Measurements from ENCODE around the gene KYAT1. TPM values are rescaled to one million over a fixed set of nuclear protein-coding genes. Genes with fewer than 3 reads are reported as not detected.
"Not testable (repeated sequence)": the region's sequence is repeated elsewhere in the genome, so short reads cannot be mapped to it uniquely, and the experiment has no call there.

KYAT1 gene
- total RNA-seq, 1 experiment from 2014 or later: 7.8 TPM

- no TSS peak for BruUV-seq (replicated peaks)
- ChIA-PET CTCF (no interaction called here), POLR2A (no interaction called here)
- no peak overlapping the region for H3K4me3 Mint-ChIP-seq (ENCODE audit: unreplicated experiment)
- intact Hi-C loops (cut with micrococcal nuclease; ENCODE audit: unreplicated experiment): no loop called here
- no peak for DNase-seq
- no peaks in the 10 kb centered on the region for H3K27me3 Mint-ChIP-seq (ENCODE audit: insufficient read depth, unreplicated experiment)
- Histone ChIP-seq H3K4me1 (no peaks in the 10 kb centered on the region), H3K36me3 (ENCODE audit: control insufficient read depth, insufficient read depth, low read length) (no peaks in the 10 kb centered on the region; the same call in 1 of the 2 replicates), H3K4me3 (ENCODE audit: low read depth, low read length) (no peak overlapping the region), H3K27me3 (replicated peaks; ENCODE audit: control insufficient read depth, insufficient read depth, low read length) (no peaks in the 10 kb centered on the region), H3K9me3 (no peaks in the 10 kb centered on the region)
- H3K27ac Mint-ChIP-seq (ENCODE audit: unreplicated experiment): no peak overlapping the region
- TF ChIP-seq CTCF (IDR thresholded peaks at IDR 0.05; ENCODE audit: insufficient read depth in 1 of 2, low read depth in 1 of 2, low read length in 1 of 2, severe bottlenecking in 1 of 2, unreplicated experiment in 1 of 2): no peak
- H3K36me3 Mint-ChIP-seq (ENCODE audit: insufficient read depth, unreplicated experiment): peaks cover 27% of the 10 kb centered on the region
- H3K4me1 Mint-ChIP-seq (ENCODE audit: low read depth, unreplicated experiment): no peaks in the 10 kb centered on the region
- no peaks in the 10 kb centered on the region for H3K9me3 Mint-ChIP-seq (ENCODE audit: unreplicated experiment)
Observed at GRCh38 chr9:128802482-128802881, 79.3 kb downstream of the KYAT1 start.

DNA sequence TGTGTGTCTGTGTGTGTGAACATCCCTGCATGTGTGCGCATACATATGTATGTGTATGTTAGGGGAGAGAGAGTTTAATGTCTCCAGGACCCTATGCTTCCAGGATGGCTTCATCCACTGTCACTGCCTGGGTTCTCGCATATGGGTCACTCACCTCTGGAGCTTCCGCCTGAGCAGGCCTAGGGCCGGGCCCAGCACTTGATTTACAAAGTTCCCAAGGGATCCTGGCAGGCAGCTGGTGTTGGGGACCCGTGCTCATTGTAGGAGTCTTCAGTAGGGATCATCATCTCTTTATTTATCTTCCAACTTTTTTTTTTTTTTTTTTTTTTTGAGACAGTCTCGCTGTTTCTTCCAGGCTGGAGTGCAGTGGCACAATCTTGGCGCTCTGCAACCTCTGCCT is 81.7 kb downstream of the KYAT1 start:
- intact Hi-C loops (cut with micrococcal nuclease; ENCODE audit: unreplicated experiment): no loop called here
- Mint-ChIP-seq H3K4me1 (ENCODE audit: low read depth, unreplicated experiment) (no peaks in the 10 kb centered on the region), H3K27ac (ENCODE audit: unreplicated experiment) (no peak overlapping the region), H3K9me3 (ENCODE audit: unreplicated experiment) (no peaks in the 10 kb centered on the region), H3K36me3 (ENCODE audit: insufficient read depth, unreplicated experiment) (peaks cover 26% of the 10 kb centered on the region), H3K4me3 (ENCODE audit: unreplicated experiment) (no peak overlapping the region), H3K27me3 (ENCODE audit: insufficient read depth, unreplicated experiment) (no peaks in the 10 kb centered on the region)
- ChIA-PET POLR2A (no interaction called here), CTCF (no interaction called here)
- H3K9me3 ChIP-seq: no peaks in the 10 kb centered on the region
- no peaks in the 10 kb centered on the region for H3K4me1 ChIP-seq
- no peak overlapping the region for H3K4me3 ChIP-seq (ENCODE audit: low read depth, low read length)
- no peak for TF ChIP-seq CTCF (IDR thresholded peaks at IDR 0.05; ENCODE audit: insufficient read depth in 1 of 2, low read depth in 1 of 2, low read length in 1 of 2, severe bottlenecking in 1 of 2, unreplicated experiment in 1 of 2)
- H3K36me3 ChIP-seq (ENCODE audit: control insufficient read depth, insufficient read depth, low read length): no peaks in the 10 kb centered on the region
- no peaks in the 10 kb centered on the region for H3K27me3 ChIP-seq (replicated peaks; ENCODE audit: control insufficient read depth, insufficient read depth, low read length)
- no peak for DNase-seq
- BruUV-seq (replicated peaks): no TSS peak

- no peaks in the 10 kb centered on the region for H3K36me3 ChIP-seq (ENCODE audit: control insufficient read depth, insufficient read depth, low read length)
- DNase-seq: no peak
- ChIA-PET CTCF (interaction anchor here (1.2 kb wide), 1 partner anchor 19 kb away, joined by 3 read pairs; the partner anchor contains the start of gene ENDOG), POLR2A (no interaction called here)
- TF ChIP-seq CTCF (IDR thresholded peaks at IDR 0.05; ENCODE audit: insufficient read depth in 1 of 2, low read depth in 1 of 2, low read length in 1 of 2, severe bottlenecking in 1 of 2, unreplicated experiment in 1 of 2): no peak
- Mint-ChIP-seq H3K36me3 (ENCODE audit: insufficient read depth, unreplicated experiment) (peaks cover 29% of the 10 kb centered on the region), H3K27ac (ENCODE audit: unreplicated experiment) (no peak overlapping the region), H3K9me3 (ENCODE audit: unreplicated experiment) (no peaks in the 10 kb centered on the region), H3K4me3 (ENCODE audit: unreplicated experiment) (no peak overlapping the region), H3K27me3 (ENCODE audit: insufficient read depth, unreplicated experiment) (no peaks in the 10 kb centered on the region), H3K4me1 (ENCODE audit: low read depth, unreplicated experiment) (peaks cover 2% of the 10 kb centered on the region)
- BruUV-seq (replicated peaks): no TSS peak
- H3K4me1 ChIP-seq: no peaks in the 10 kb centered on the region
- no peak overlapping the region for H3K4me3 ChIP-seq (ENCODE audit: low read depth, low read length)
- intact Hi-C loops (cut with micrococcal nuclease; ENCODE audit: unreplicated experiment): no loop called here
- no peaks in the 10 kb centered on the region for H3K9me3 ChIP-seq
- no peaks in the 10 kb centered on the region for H3K27me3 ChIP-seq (replicated peaks; ENCODE audit: control insufficient read depth, insufficient read depth, low read length)
Observed at GRCh38 chr9:128798896-128799295, 82.9 kb downstream of the KYAT1 start.

- H3K4me3 Mint-ChIP-seq (ENCODE audit: unreplicated experiment); H3K27me3 ChIP-seq (replicated peaks; ENCODE audit: control insufficient read depth, insufficient read depth, low read length); H3K9me3 Mint-ChIP-seq (ENCODE audit: unreplicated experiment); H3K27me3 Mint-ChIP-seq (ENCODE audit: insufficient read depth, unreplicated experiment); BruUV-seq (replicated peaks); H3K4me1 Mint-ChIP-seq (ENCODE audit: low read depth, unreplicated experiment); H3K4me3 ChIP-seq (ENCODE audit: low read depth, low read length); DNase-seq; H3K36me3 ChIP-seq (ENCODE audit: control insufficient read depth, insufficient read depth, low read length); intact Hi-C loops (cut with micrococcal nuclease; ENCODE audit: unreplicated experiment); H3K27ac Mint-ChIP-seq (ENCODE audit: unreplicated experiment); H3K4me1 ChIP-seq; H3K9me3 ChIP-seq; POLR2A ChIA-PET: not testable (repeated sequence)
- peaks cover 14% of the 10 kb centered on the region for H3K36me3 Mint-ChIP-seq (ENCODE audit: insufficient read depth, unreplicated experiment)
- CTCF ChIA-PET: interaction anchor here (0.6 kb wide), 1 partner anchor 19 kb away, joined by 4 read pairs; no protein-coding TSS in a partner anchor
Observed at GRCh38 chr9:128794961-128795360, 86.8 kb downstream of the KYAT1 start.

Data from Caco-2 (cell line).